CD4-positive, alpha-beta T cell (primary cell): Measurements from ENCODE around the gene F2RL2. TPM values are rescaled to one million over a fixed set of nuclear protein-coding genes. Genes with fewer than 3 reads are reported as not detected.

ENCODE experiments used
- ATAC-seq: fragments of 200-7000 bp; cut with Tn5 transposase; one replicate; pipeline ENCODE4 v1.10.0; 2022; ENCODE audit warnings: mild to moderate bottlenecking; ENCODE audit not compliant: poor library complexity
- CTCF ChIA-PET: fragments of 350-600 bp; sonication (Branson Sonifier 250); formaldehyde crosslinking; loops from one replicate; lab custom pipeline; 2021; ENCODE audit warnings: antibody characterized with exemption, inconsistent platforms; lab: Charles Lee
- POLR2A ChIA-PET: fragments of 350-600 bp; sonication (Branson Sonifier 250); formaldehyde crosslinking; loops from one replicate; lab custom pipeline; 2021; ENCODE audit warnings: antibody characterized with exemption, inconsistent platforms; lab: Charles Lee
- DNase-seq, 14 experiments: peaks; one replicate each; pipeline ENCODE4 v3.0.0-alpha.2; 2013 to 2020; ENCODE audit warnings: mixed read lengths in 2 of 14
- H3K27ac ChIP-seq, 2 donors: one replicate each; pipeline versions ENCODE4 v1.5.1 to v1.7.0; 2013; ENCODE audit warnings: low read length in 2 of 2, low read depth in 1 of 2, mild to moderate bottlenecking in 1 of 2
- H3K27me3 ChIP-seq, 2 experiments: 1 replicate in 1 of 2; 2 replicates in 1 of 2; pipeline versions ENCODE4 v1.6.1 to v1.7.0; 2013; ENCODE audit warnings: low read length in 2 of 2, control low read depth in 1 of 2, mild to moderate bottlenecking in 1 of 2, moderate library complexity in 1 of 2; ENCODE audit not compliant: insufficient read depth in 2 of 2, control insufficient read depth in 1 of 2
- H3K36me3 ChIP-seq: one replicate; pipeline ENCODE4 v1.6.1; 2013; ENCODE audit warnings: low read length, control low read depth; ENCODE audit not compliant: insufficient read depth
- H3K4me1 ChIP-seq: one replicate; pipeline ENCODE4 v1.6.1; 2013; ENCODE audit warnings: low read length, control low read depth; ENCODE audit not compliant: insufficient read depth
- H3K4me3 ChIP-seq: one replicate; pipeline ENCODE4 v1.5.1; 2013; ENCODE audit warnings: mild to moderate bottlenecking, low read length, moderate library complexity
- H3K9me3 ChIP-seq, 2 experiments: 1 replicate in 1 of 2; 2 replicates in 1 of 2; pipeline versions ENCODE4 v1.6.1 to v1.7.0; 2013; ENCODE audit warnings: low read length in 2 of 2, mild to moderate bottlenecking in 2 of 2, control low read depth in 1 of 2, moderate library complexity in 1 of 2; ENCODE audit not compliant: control insufficient read depth in 1 of 2, insufficient read depth in 1 of 2
- H3K27ac Mint-ChIP-seq: one replicate; pipeline ENCODE4 v1.8.0; 2020; ENCODE audit warnings: mixed read lengths
- H3K27me3 Mint-ChIP-seq: one replicate; pipeline ENCODE4 v1.8.0; 2021; ENCODE audit warnings: mixed read lengths
- H3K36me3 Mint-ChIP-seq: one replicate; pipeline ENCODE4 v1.8.0; 2021; ENCODE audit warnings: low read depth, mixed read lengths
- H3K4me1 Mint-ChIP-seq: one replicate; pipeline ENCODE4 v1.8.0; 2021; ENCODE audit warnings: low read depth, mixed read lengths
- H3K4me3 Mint-ChIP-seq: one replicate; pipeline ENCODE4 v1.8.0; 2020; ENCODE audit warnings: mild to moderate bottlenecking, mixed read lengths
- H3K9me3 Mint-ChIP-seq: one replicate; pipeline ENCODE4 v1.8.0; 2020; ENCODE audit warnings: mixed read lengths
- CTCF ChIP-seq: fragments of 200-600 bp; IDR thresholded peaks from one replicate; pipeline ENCODE4 v1.8.0; 2022; ENCODE audit warnings: antibody characterized with exemption, mild to moderate bottlenecking
- intact Hi-C, 2 experiments: fragments of 100-400 bp; cut with DNase I in 1 of 2; cut with micrococcal nuclease in 1 of 2; formaldehyde crosslinking; loops; one replicate each; pipeline versions ENCODE4 v1.15.1 to v1.9.0; 2023 to 2025; cut with DNase I, micrococcal nuclease
- total RNA-seq, 174 experiments: library from RNA in 2 of 174; stranded (reverse) in 2 of 174; gene quantifications; one replicate each; pipeline ENCODE4 v1.2.3 and lab custom pipeline; 2021 to 2026

Gene F2RL2
- total RNA-seq, 2 experiments from 2014 or later = not detected

GRCh38 chr5:76602094-76602726 lies 21.0 kb downstream of the F2RL2 start:
- H3K9me3 ChIP-seq = no peaks in the 10 kb centered on the region
- no peaks in the 10 kb centered on the region for H3K4me1 ChIP-seq
- DNase-seq (no peak), ATAC-seq (no peak)
- ChIA-PET POLR2A (no interaction called here), CTCF (interaction anchor here (0.6 to 2.0 kb wide), 17 partner anchors 8 to 172 kb away, joined by 3 to 14 read pairs (median 5); no protein-coding TSS in a partner anchor)
- peaks cover 9% of the 10 kb centered on the region for H3K4me1 Mint-ChIP-seq
- peaks cover 77% of the 10 kb centered on the region for H3K36me3 ChIP-seq
- TF ChIP-seq CTCF = no peak
- peaks cover 86% of the 10 kb centered on the region for H3K36me3 Mint-ChIP-seq
- no peaks in the 10 kb centered on the region for H3K27me3 Mint-ChIP-seq
- intact Hi-C loops = loop anchor here (1.0 to 10.0 kb wide), 3 partner anchors 40 to 413 kb away; no protein-coding TSS in a partner anchor
- H3K4me3 ChIP-seq = no peak overlapping the region
- H3K4me3 Mint-ChIP-seq = no peak overlapping the region
- no peak overlapping the region for H3K27ac Mint-ChIP-seq
- H3K27ac ChIP-seq = no peak overlapping the region
- H3K27me3 ChIP-seq = no peaks in the 10 kb centered on the region
- no peaks in the 10 kb centered on the region for H3K9me3 Mint-ChIP-seq

GRCh38 chr5:76601470-76601869 lies 21.7 kb downstream of the F2RL2 start:
- H3K36me3 Mint-ChIP-seq = peaks cover 86% of the 10 kb centered on the region
- peaks cover 6% of the 10 kb centered on the region for H3K4me1 Mint-ChIP-seq
- no peak overlapping the region for H3K27ac ChIP-seq
- ChIA-PET CTCF (interaction anchor here (0.6 to 2.0 kb wide), 17 partner anchors 9 to 173 kb away, joined by 3 to 14 read pairs (median 5); no protein-coding TSS in a partner anchor), POLR2A (interaction anchor here (0.7 kb wide), 2 partner anchors 59 to 173 kb away, joined by 3 read pairs; no protein-coding TSS in a partner anchor)
- H3K9me3 ChIP-seq = no peaks in the 10 kb centered on the region
- peak; percentile 74 for ATAC-seq
- peaks cover 77% of the 10 kb centered on the region for H3K36me3 ChIP-seq
- no peak overlapping the region for H3K4me3 Mint-ChIP-seq
- H3K27ac Mint-ChIP-seq = no peak overlapping the region
- TF ChIP-seq CTCF = peak; percentile 71
- intact Hi-C loops = loop anchor here (1.0 to 10.0 kb wide), 4 partner anchors 40 to 413 kb away; no protein-coding TSS in a partner anchor
- peak in 5 of 14 experiments; percentile 5 to 73 (median 68) for DNase-seq
- no peaks in the 10 kb centered on the region for H3K9me3 Mint-ChIP-seq
- no peaks in the 10 kb centered on the region for H3K27me3 Mint-ChIP-seq
- no peaks in the 10 kb centered on the region for H3K4me1 ChIP-seq
- H3K27me3 ChIP-seq = no peaks in the 10 kb centered on the region
- H3K4me3 ChIP-seq = no peak overlapping the region

GRCh38 chr5:76600716-76601115 lies 22.5 kb downstream of the F2RL2 start:
- TF ChIP-seq CTCF = no peak
- Histone ChIP-seq H3K27me3 (no peaks in the 10 kb centered on the region), H3K9me3 (no peaks in the 10 kb centered on the region), H3K27ac (no peak overlapping the region), H3K4me1 (no peaks in the 10 kb centered on the region), H3K4me3 (no peak overlapping the region), H3K36me3 (peaks cover 77% of the 10 kb centered on the region)
- H3K27ac Mint-ChIP-seq = no peak overlapping the region
- DNase-seq (no peak), ATAC-seq (no peak)
- H3K4me1 Mint-ChIP-seq = peaks cover 6% of the 10 kb centered on the region
- peaks cover 87% of the 10 kb centered on the region for H3K36me3 Mint-ChIP-seq
- no peaks in the 10 kb centered on the region for H3K9me3 Mint-ChIP-seq
- ChIA-PET CTCF (interaction anchor here (0.8 to 2.1 kb wide), 4 partner anchors 17 to 174 kb away, joined by 3 to 14 read pairs (median 8); no protein-coding TSS in a partner anchor), POLR2A (no interaction called here)
- no peak overlapping the region for H3K4me3 Mint-ChIP-seq
- H3K27me3 Mint-ChIP-seq = no peaks in the 10 kb centered on the region
- intact Hi-C loops = loop anchor here (1.0 to 10.0 kb wide), 4 partner anchors 41 to 414 kb away; no protein-coding TSS in a partner anchor
